ENCODE measurements around the gene EXD1. TPM values are rescaled to one million over a fixed set of nuclear protein-coding genes. Genes with fewer than 3 reads are reported as not detected.

Gene EXD1
- total RNA-seq, 4 donors from 2014 or later = not detected

Other genes with a start within 250 kb of the EXD1 start
- 100 to 1,000 TPM in 1 of 4 donors, 10 to 100 TPM in 3; 17.5 to 111 (median 40.1) TPM for gene INO80, start 114.5 kb downstream of the EXD1 start, total RNA-seq
- 100 to 1,000 TPM; 107 to 534 (median 405) TPM for gene CHP1, start 511 bp upstream of the EXD1 start, total RNA-seq
- gene OIP5, start 101.8 kb upstream of the EXD1 start, total RNA-seq = 1 to 10 TPM in 2 of 4 donors, not detected in 2; 1.0 to 1.9 TPM
- gene NUSAP1, start 102.1 kb upstream of the EXD1 start, total RNA-seq = 10 to 100 TPM in 3 of 4 donors, 1 to 10 TPM in 1; 7.9 to 95.7 (median 14.6) TPM
- 10 to 100 TPM in 3 of 4 donors, 1 to 10 TPM in 1; 9.9 to 16.6 (median 12.5) TPM for gene NDUFAF1, start 171.7 kb upstream of the EXD1 start, total RNA-seq
- 10 to 100 TPM; 15.2 to 33.0 (median 23.8) TPM for gene RTF1, start 186.3 kb upstream of the EXD1 start, total RNA-seq

Data from Peyer's patch (tissue), 4 donors.